Liver (tissue), 9 donors: ENCODE data around the gene ZNF580. TPM values are rescaled to one million over a fixed set of nuclear protein-coding genes. Genes with fewer than 3 reads are reported as not detected.

Source experiments
- DNase-seq: peaks from one replicate; pipeline ENCODE4 v3.0.0-alpha.2; 2017; ENCODE audit warnings: low spot score
- H3K27ac ChIP-seq, 2 donors: one replicate each; pipeline ENCODE4 v1.7.0; 2013; ENCODE audit warnings: inconsistent platforms in 2 of 2, low read length in 2 of 2, control low read depth in 1 of 2, low read depth in 1 of 2, mild to moderate bottlenecking in 1 of 2
- H3K27me3 ChIP-seq, 4 donors: one replicate each; pipeline versions ENCODE4 v1.6.1 to v1.7.0; 2013; ENCODE audit warnings: low read length in 3 of 4, inconsistent platforms in 1 of 4, mild to moderate bottlenecking in 1 of 4, moderate library complexity in 1 of 4; ENCODE audit not compliant: control insufficient read depth in 4 of 4, insufficient read depth in 4 of 4
- H3K36me3 ChIP-seq, 4 donors: one replicate each; pipeline versions ENCODE4 v1.6.1 to v1.7.0; 2013; ENCODE audit warnings: low read length in 3 of 4, mild to moderate bottlenecking in 3 of 4, low read depth in 1 of 4, moderate library complexity in 1 of 4; ENCODE audit not compliant: control insufficient read depth in 4 of 4, insufficient read depth in 3 of 4
- H3K4me1 ChIP-seq, 4 donors: one replicate each; pipeline versions ENCODE4 v1.6.1 to v1.7.0; 2013; ENCODE audit warnings: low read length in 3 of 4, mild to moderate bottlenecking in 3 of 4, moderate library complexity in 1 of 4; ENCODE audit not compliant: control insufficient read depth in 4 of 4, insufficient read depth in 4 of 4
- H3K4me3 ChIP-seq, 3 donors: one replicate each; pipeline versions ENCODE4 v1.6.1 to v1.7.0; 2013; ENCODE audit warnings: low read length in 3 of 3, control low read depth in 1 of 3, low read depth in 1 of 3, mild to moderate bottlenecking in 1 of 3
- H3K9ac ChIP-seq, 2 donors: one replicate each; pipeline ENCODE4 v1.7.0; 2013; ENCODE audit warnings: low read length in 2 of 2, mild to moderate bottlenecking in 2 of 2, moderate library complexity in 2 of 2, control low read depth in 1 of 2, low read depth in 1 of 2
- H3K9me3 ChIP-seq, 4 donors: one replicate each; pipeline versions ENCODE4 v1.6.1 to v1.7.0; 2013; ENCODE audit warnings: low read length in 3 of 4; ENCODE audit not compliant: control insufficient read depth in 4 of 4
- EGR1 ChIP-seq, 2 donors: IDR thresholded peaks; 2 replicates each; pipeline ENCODE4 v1.6.1; 2016 to 2018; ENCODE audit warnings: antibody characterized with exemption in 2 of 2, low read depth in 2 of 2
- FOXA1 ChIP-seq: IDR thresholded peaks from 2 replicates; pipeline ENCODE4 v1.6.1; 2016; ENCODE audit warnings: antibody characterized with exemption
- GABPA ChIP-seq, 2 donors: IDR thresholded peaks in 1 of 2; conservative IDR thresholded peaks in 1 of 2; 2 replicates each; pipeline ENCODE4 v1.6.1; 2016; ENCODE audit warnings: antibody characterized with exemption in 2 of 2, mild to moderate bottlenecking in 1 of 2, moderate library complexity in 1 of 2
- HNF4A ChIP-seq, 2 donors: conservative IDR thresholded peaks; 2 replicates each; pipeline ENCODE4 v1.6.1; 2016; ENCODE audit warnings: antibody characterized with exemption in 2 of 2, mild to moderate bottlenecking in 2 of 2
- HNF4G ChIP-seq: IDR thresholded peaks from 2 replicates; pipeline ENCODE4 v1.6.1; 2016; ENCODE audit warnings: antibody characterized with exemption
- JUND ChIP-seq, 2 donors: IDR thresholded peaks; 2 replicates each; pipeline ENCODE4 v1.6.1; 2016; ENCODE audit warnings: antibody characterized with exemption in 2 of 2
- NR2F2 ChIP-seq: IDR thresholded peaks from 2 replicates; pipeline ENCODE4 v1.6.1; 2016; ENCODE audit warnings: antibody characterized with exemption
- RAD21 ChIP-seq, 2 donors: IDR thresholded peaks; 2 replicates each; pipeline ENCODE4 v1.6.1; 2016; ENCODE audit warnings: antibody characterized with exemption in 2 of 2, mild to moderate bottlenecking in 2 of 2
- REST ChIP-seq: IDR thresholded peaks from 2 replicates; pipeline ENCODE4 v1.6.1; 2016; ENCODE audit warnings: antibody characterized with exemption, mild to moderate bottlenecking
- TAF1 ChIP-seq: conservative IDR thresholded peaks from 2 replicates; pipeline ENCODE4 v1.6.1; 2016; ENCODE audit warnings: antibody characterized with exemption, mild to moderate bottlenecking
- YY1 ChIP-seq: IDR thresholded peaks from 2 replicates; pipeline ENCODE4 v1.6.1; 2016; ENCODE audit warnings: antibody characterized with exemption, mild to moderate bottlenecking
- WGBS: extraction: QIAGEN DNeasy Blood & Tissue Kit; methylation state at CpG from one replicate; pipeline ENCODE4 v1.1.7; 2013; 5-methylcytosine and 5-hydroxymethylcytosine counted together
- polyA plus RNA-seq, 2 donors: library from polyadenylated mRNA; stranded (reverse) in 1 of 2; unstranded in 1 of 2; fragments of 200-250 nt in 1 of 2; fragments of >200 nt in 1 of 2; fragmentation: Nextera tagmentation in 1 of 2; extraction: Ambion mirVana in 1 of 2; gene quantifications; one replicate each; pipeline versions ENCODE4 v1.2.1 to v1.2.3, GENCODE V29; 2013 to 2015
- total RNA-seq, 2 donors: library from RNA; depleted of rRNA; stranded (reverse); fragments of >200 nt; gene quantifications; one replicate each; pipeline ENCODE4 v1.2.3, GENCODE V29; 2014
- TF ChIP-seq, protein P1 (sequence below): IDR thresholded peaks from 2 replicates; pipeline ENCODE4 v1.6.1; 2016; ENCODE audit warnings: antibody characterized with exemption
- TF ChIP-seq, protein P2 (sequence below): IDR thresholded peaks from 2 replicates; pipeline ENCODE4 v1.6.1; 2016; ENCODE audit warnings: antibody characterized with exemption
- donor health status: healthy.
- donor health status: healthy.
- donor health status: healthy.
- donor health status: healthy.
- donor health status: healthy.

Gene ZNF580
- total and polyA plus RNA-seq, 4 donors, result 2.6 to 5.2 (median 5.1) TPM

GRCh38 chr19:55649268-55650125 is 8.7 kb downstream of the ZNF580 start:
- no peak for DNase-seq
- no peak overlapping the region for H3K27ac ChIP-seq
- peaks cover 0 to 9% (median under 1%) of the 10 kb centered on the region in 4 donors for H3K36me3 ChIP-seq
- peaks cover 9 to 34% (median 26%) of the 10 kb centered on the region in 4 donors for H3K4me1 ChIP-seq
- no peaks in the 10 kb centered on the region for H3K27me3 ChIP-seq
- no peak for TF ChIP-seq TAF1
- no peak for TF ChIP-seq JUND (IDR thresholded peaks at IDR 0.05)
- no peak for TF ChIP-seq NR2F2
- no peak for TF ChIP-seq FOXA1
- no peak for TF ChIP-seq REST
- TF ChIP-seq YY1, result no peak
- no peak for TF ChIP-seq HNF4G
- no peak for TF ChIP-seq GABPA (IDR thresholded peaks at IDR 0.05 in 1 of 2, conservative IDR thresholded peaks at IDR 0.05 in 1 of 2)
- TF ChIP-seq, protein P1, sequence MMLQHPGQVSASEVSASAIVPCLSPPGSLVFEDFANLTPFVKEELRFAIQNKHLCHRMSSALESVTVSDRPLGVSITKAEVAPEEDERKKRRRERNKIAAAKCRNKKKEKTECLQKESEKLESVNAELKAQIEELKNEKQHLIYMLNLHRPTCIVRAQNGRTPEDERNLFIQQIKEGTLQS, result no peak
- TF ChIP-seq RAD21 (IDR thresholded peaks at IDR 0.05), result no peak
- no peak overlapping the region for H3K9ac ChIP-seq
- 90% methylated on average over 17 of the region's 17 CpGs for WGBS
- H3K4me3 ChIP-seq, result no peak overlapping the region
- H3K9me3 ChIP-seq, result no peaks in the 10 kb centered on the region

GRCh38 chr19:55650126-55650557 is 9.3 kb downstream of the ZNF580 start:
- Histone ChIP-seq H3K27ac (no peak overlapping the region), H3K9ac (no peak overlapping the region), H3K4me3 (no peak overlapping the region), H3K4me1 (peaks cover 9 to 28% (median 21%) of the 10 kb centered on the region in 4 donors), H3K27me3 (no peaks in the 10 kb centered on the region), H3K36me3 (peaks cover 0 to 6% (median 0%) of the 10 kb centered on the region in 4 donors), H3K9me3 (no peaks in the 10 kb centered on the region)
- WGBS, result 80% methylated on average over 4 of the region's 4 CpGs
- no peak for DNase-seq
- TF ChIP-seq HNF4G (no peak), REST (no peak), TAF1 (no peak), EGR1 (IDR thresholded peaks at IDR 0.05; ENCODE audit: low read depth in 2 of 2) (no peak), RAD21 (IDR thresholded peaks at IDR 0.05) (no peak), GABPA (IDR thresholded peaks at IDR 0.05 in 1 of 2, conservative IDR thresholded peaks at IDR 0.05 in 1 of 2) (no peak), HNF4A (conservative IDR thresholded peaks at IDR 0.05) (no peak)
- TF ChIP-seq, protein P2, sequence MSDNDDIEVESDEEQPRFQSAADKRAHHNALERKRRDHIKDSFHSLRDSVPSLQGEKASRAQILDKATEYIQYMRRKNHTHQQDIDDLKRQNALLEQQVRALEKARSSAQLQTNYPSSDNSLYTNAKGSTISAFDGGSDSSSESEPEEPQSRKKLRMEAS, result no peak
- TF ChIP-seq, protein P1, result no peak
